T47D (cell line): ENCODE measurements around the gene DNAJC1.
"Not testable (repeated sequence)": the region's sequence is repeated elsewhere in the genome, so short reads cannot be mapped to it uniquely, and the experiment has no call there.

Source experiments
- DNase-seq, 2 experiments: peaks; one replicate each; pipeline versions ENCODE4 v3.0.0 to v3.0.0-alpha.2; 2011 to 2012; ENCODE audit warnings: low read depth in 1 of 2, low spot score in 1 of 2
- JUND ChIP-seq: IDR thresholded peaks from 2 replicates; pipeline ENCODE4 v1.6.1; 2012; ENCODE audit warnings: low read depth
- in situ Hi-C: cut with HindIII; loops from 2 replicates; pipeline ENCODE4 v1.10.0; 2016; ENCODE audit warnings: low sequenced_read_pairs, low pct_unique_long_range_greater_than_20kb

The DNAJC1 gene

GRCh38 chr10:21858455-21858854 lies 145.1 kb downstream of the DNAJC1 start:
- in situ Hi-C loops: no loop called here
- no peak for DNase-seq
- no peak for TF ChIP-seq JUND

- TF ChIP-seq JUND: no peak
- DNase-seq: no peak
- in situ Hi-C loops: no loop called here
These were observed 153.9 kb downstream of the DNAJC1 start for GRCh38 chr10:21849607-21850006.

GRCh38 chr10:21843645-21844044 lies 159.9 kb downstream of the DNAJC1 start:
- in situ Hi-C loops: no loop called here
- no peak for DNase-seq
- TF ChIP-seq JUND: no peak

DNA sequence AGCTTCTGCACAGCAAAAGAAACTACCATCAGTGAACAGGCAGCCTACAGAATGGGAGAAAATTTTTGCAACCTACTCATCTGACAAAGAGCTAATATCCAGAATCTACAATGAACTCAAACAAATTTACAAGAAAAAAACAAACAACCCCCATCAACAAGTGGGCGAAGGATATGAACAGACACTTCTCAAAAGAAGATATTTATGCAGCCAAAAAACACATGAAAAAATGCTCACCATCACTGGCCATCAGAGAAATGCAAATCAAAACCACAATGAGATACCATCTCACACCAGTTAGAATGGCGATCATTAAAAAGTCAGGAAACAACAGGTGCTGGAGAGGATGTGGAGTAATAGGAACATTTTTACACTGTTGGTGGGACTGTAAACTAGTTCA lies 162.3 kb downstream of the DNAJC1 start:
- in situ Hi-C loops, DNase-seq: not testable (repeated sequence)

- DNase-seq, in situ Hi-C loops: not testable (repeated sequence)
These were observed 166.0 kb downstream of the DNAJC1 start for GRCh38 chr10:21837487-21837886.

DNA sequence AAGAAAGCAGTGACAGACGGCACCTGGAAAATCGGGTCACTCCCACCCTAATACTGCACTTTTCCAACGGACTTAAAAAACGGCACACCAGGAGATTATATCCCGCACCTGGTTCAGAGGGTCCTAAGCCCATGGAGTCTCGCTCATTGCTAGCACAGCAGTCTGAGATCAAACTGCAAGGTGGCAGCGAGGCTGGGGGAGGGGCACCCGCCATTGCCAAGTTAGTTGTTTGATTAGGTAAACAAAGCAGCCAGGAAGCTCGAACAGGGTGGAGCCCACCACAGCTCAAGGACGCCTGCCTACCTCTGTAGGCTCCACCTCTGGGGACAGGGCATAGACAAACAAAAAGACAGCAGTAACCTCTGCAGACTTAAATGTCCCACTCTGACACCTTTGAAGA lies 169.0 kb downstream of the DNAJC1 start:
- DNase-seq, in situ Hi-C loops: not testable (repeated sequence)

DNA sequence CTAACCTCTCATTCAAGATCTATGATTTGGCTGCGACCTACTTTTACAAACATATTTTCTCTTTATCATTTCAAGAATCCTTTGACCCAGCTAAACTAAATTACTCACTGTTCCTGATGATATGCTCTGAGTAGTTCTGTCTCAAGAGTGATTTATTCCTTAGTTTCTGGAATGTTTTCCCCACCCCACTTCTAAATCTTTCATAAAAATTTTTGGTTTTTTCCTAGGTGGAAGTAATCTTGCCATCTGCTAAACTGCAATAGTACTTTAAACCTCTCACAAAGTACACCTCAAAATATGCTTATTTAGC lies 170.8 kb downstream of the DNAJC1 start:
- no peak for TF ChIP-seq JUND
- no peak for DNase-seq
- in situ Hi-C loops: no loop called here

GRCh38 chr10:21831986-21832820 lies 171.3 kb downstream of the DNAJC1 start:
- in situ Hi-C loops: no loop called here
- TF ChIP-seq JUND: no peak
- no peak for DNase-seq

DNA sequence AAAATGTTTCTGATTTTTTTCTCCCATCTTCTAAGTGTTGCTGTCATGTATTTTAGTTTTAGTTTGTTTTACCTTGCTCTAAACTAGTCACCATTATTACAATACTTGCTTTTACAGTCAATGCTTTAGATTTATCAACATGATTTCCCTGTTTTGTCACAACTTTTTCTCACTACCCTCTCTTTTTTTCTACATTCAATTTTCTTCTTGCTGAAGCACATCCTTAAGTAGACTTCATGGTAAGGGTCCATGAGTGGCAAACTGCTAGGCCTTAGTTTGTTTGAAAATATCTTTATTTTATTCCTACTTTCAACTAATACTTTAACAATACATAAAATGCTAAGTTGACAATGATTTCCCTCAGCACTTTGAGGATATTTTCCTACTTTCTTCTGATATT lies 173.5 kb downstream of the DNAJC1 start:
- TF ChIP-seq JUND: no peak
- in situ Hi-C loops: no loop called here
- DNase-seq: no peak

DNA sequence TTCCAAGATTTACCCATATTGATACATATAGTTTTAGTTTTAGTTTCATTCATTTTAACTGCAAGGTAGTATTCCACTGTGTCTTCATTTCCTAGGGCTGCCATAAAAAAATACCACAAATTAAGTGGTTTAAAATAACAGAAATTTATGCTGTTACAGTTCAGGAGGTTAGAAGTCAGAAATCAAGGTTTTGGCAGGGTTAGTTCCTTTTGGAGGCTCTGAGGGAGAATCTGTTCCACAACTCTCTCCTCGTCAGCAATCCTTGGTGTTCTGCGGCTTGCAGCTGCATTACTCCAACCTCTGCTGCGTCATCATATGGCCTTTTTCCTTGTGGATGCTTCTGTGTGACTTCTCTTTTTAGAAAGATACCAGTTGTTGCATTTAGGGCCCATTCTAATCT lies 176.2 kb downstream of the DNAJC1 start:
- no peak for DNase-seq

DNA sequence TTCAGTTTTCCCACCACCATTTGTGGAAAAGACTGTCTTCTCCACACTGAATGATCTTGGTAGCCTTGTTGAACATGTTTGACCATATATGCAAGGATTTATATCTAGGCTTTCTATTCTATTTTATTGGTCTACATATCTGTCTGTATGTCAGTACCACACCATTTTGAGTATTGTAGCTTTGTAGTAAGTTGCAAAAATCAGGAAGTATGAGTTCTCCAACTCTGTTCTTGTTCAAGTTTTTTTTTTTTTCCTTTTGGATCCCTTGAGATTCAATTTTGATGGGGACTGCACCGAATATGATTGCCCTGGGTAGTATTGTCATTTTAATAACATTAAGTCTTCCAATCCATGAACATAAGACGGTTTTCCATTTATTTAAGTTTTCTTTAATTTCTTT lies 176.8 kb downstream of the DNAJC1 start:
- in situ Hi-C loops: no loop called here
- no peak for DNase-seq
- no peak for TF ChIP-seq JUND

More for the DNA sequence above, 176.2 kb downstream of the DNAJC1 start:
- no peak for TF ChIP-seq JUND
- in situ Hi-C loops: no loop called here

- DNase-seq: no peak
- in situ Hi-C loops: no loop called here
- TF ChIP-seq JUND: no peak
These were observed 178.2 kb downstream of the DNAJC1 start for GRCh38 chr10:21825345-21825744.

GRCh38 chr10:21824409-21824808 lies 179.1 kb downstream of the DNAJC1 start:
- no peak for DNase-seq
- in situ Hi-C loops: no loop called here
- no peak for TF ChIP-seq JUND

GRCh38 chr10:21823617-21824016 lies 179.9 kb downstream of the DNAJC1 start:
- in situ Hi-C loops: no loop called here

GRCh38 chr10:21822273-21822672 lies 181.3 kb downstream of the DNAJC1 start:
- DNase-seq, in situ Hi-C loops: not testable (repeated sequence)

More at GRCh38 chr10:21823617-21824016, 179.9 kb downstream of the DNAJC1 start:
- no peak for DNase-seq
- TF ChIP-seq JUND: no peak
